Keratinocyte (primary cell): ENCODE data around the gene NCLN. TPM values are rescaled to one million over a fixed set of nuclear protein-coding genes. Genes with fewer than 3 reads are reported as not detected.

Experiments used
- DNase-seq: peaks from one replicate; pipeline ENCODE4 v3.0.0-alpha.2; 2011; ENCODE audit warnings: low read depth, missing footprints, low spot score
- FAIRE-seq: peaks from 2 replicates; lab custom pipeline; 2011; peaks lifted over from hg19 to GRCh38; lab: Jason Lieb, UNC
- H2AFZ ChIP-seq: 2 replicates; pipeline ENCODE4 v1.6.0; 2012; ENCODE audit warnings: low read length, control low read depth, inconsistent platforms; ENCODE audit not compliant: control insufficient read depth
- H3K27ac ChIP-seq: 2 replicates; pipeline ENCODE4 v1.5.1; 2011; ENCODE audit warnings: low read length; ENCODE audit not compliant: control insufficient read depth, insufficient read depth
- H3K27me3 ChIP-seq: 3 replicates; pipeline ENCODE4 v1.6.0; 2011; ENCODE audit warnings: low read length; ENCODE audit not compliant: control insufficient read depth, insufficient read depth; ENCODE audit errors: extremely low read depth
- H3K36me3 ChIP-seq, 2 experiments: 2 replicates in 1 of 2; 3 replicates in 1 of 2; pipeline ENCODE4 v1.5.1; 2011; ENCODE audit warnings: low read length in 2 of 2, mild to moderate bottlenecking in 1 of 2; ENCODE audit not compliant: control insufficient read depth in 2 of 2, insufficient read depth in 2 of 2; ENCODE audit errors: extremely low read depth in 1 of 2
- H3K4me1 ChIP-seq: 3 replicates; pipeline ENCODE4 v1.5.1; 2011; ENCODE audit warnings: low read length; ENCODE audit not compliant: control insufficient read depth, insufficient read depth; ENCODE audit errors: extremely low read depth
- H3K4me2 ChIP-seq: 3 replicates; pipeline ENCODE4 v1.6.0; 2011; ENCODE audit warnings: low read depth, low read length; ENCODE audit not compliant: control insufficient read depth, insufficient read depth; ENCODE audit errors: extremely low read depth
- H3K4me3 ChIP-seq, 3 experiments: fragments of 200-600 bp in 1 of 3; sonication (generic) in 1 of 3; 2 replicates in 2 of 3; 3 replicates in 1 of 3; pipeline ENCODE4 v1.5.1; 2011 to 2016; ENCODE audit warnings: low read length in 3 of 3, mild to moderate bottlenecking in 3 of 3, control low read depth in 2 of 3, inconsistent platforms in 1 of 3, low read depth in 1 of 3, mixed read lengths in 1 of 3, mixed run types in 1 of 3, moderate library complexity in 1 of 3; ENCODE audit not compliant: control insufficient read depth in 2 of 3, insufficient read depth in 2 of 3; ENCODE audit errors: extremely low read depth in 1 of 3
- H3K79me2 ChIP-seq: 2 replicates; pipeline ENCODE4 v1.6.0; 2012; ENCODE audit warnings: low read length; ENCODE audit not compliant: control insufficient read depth, insufficient read depth
- H3K9ac ChIP-seq: 3 replicates; pipeline ENCODE4 v1.6.0; 2011; ENCODE audit warnings: low read length; ENCODE audit not compliant: control insufficient read depth, insufficient read depth; ENCODE audit errors: extremely low read depth
- H3K9me1 ChIP-seq: 3 replicates; pipeline ENCODE4 v1.6.0; 2011; ENCODE audit warnings: low read length; ENCODE audit not compliant: control insufficient read depth, insufficient read depth; ENCODE audit errors: extremely low read depth
- H3K9me3 ChIP-seq: 2 replicates; pipeline ENCODE4 v1.5.1; 2012; ENCODE audit warnings: low read depth, low read length; ENCODE audit not compliant: control insufficient read depth
- H4K20me1 ChIP-seq: 3 replicates; pipeline ENCODE4 v1.6.0; 2011; ENCODE audit warnings: low read length; ENCODE audit not compliant: control insufficient read depth, insufficient read depth; ENCODE audit errors: extremely low read depth
- EZH2 ChIP-seq: IDR thresholded peaks from one replicate; pipeline ENCODE4 v1.6.1; 2012; ENCODE audit warnings: inconsistent platforms, mild to moderate bottlenecking, low read length, moderate library complexity
- dilution Hi-C: fragments of 300-500 bp; cut with MboI; formaldehyde crosslinking; loops from one replicate; pipeline ENCODE4 v1.7.0; 2020; ENCODE audit warnings: low sequenced_read_pairs; ENCODE audit not compliant: extremely low pct_ligation_motif_present
- polyA plus RNA-seq, 5 experiments: library from polyadenylated mRNA; depleted of rRNA in 3 of 5; stranded (reverse) in 3 of 5; stranded (forward) in 1 of 5; unstranded in 1 of 5; fragments of >200 nt; gene quantifications; 1 replicate in 1 of 5; 2 replicates in 3 of 5; 3 replicates in 1 of 5; pipeline versions ENCODE4 v1.2.1 to v1.2.3, GENCODE V29; 2011 to 2012; ENCODE audit warnings: missing spikeins in 2 of 5, low read depth in 1 of 5, low replicate concordance in 1 of 5
- TF ChIP-seq, protein P1 (sequence below), 3 experiments: IDR thresholded peaks in 1 of 3; conservative IDR thresholded peaks in 1 of 3; optimal IDR thresholded peaks in 1 of 3; 2 replicates in 2 of 3; 3 replicates in 1 of 3; pipeline versions ENCODE3 to v1.5.1; 2011; ENCODE audit warnings: low read length in 3 of 3, mild to moderate bottlenecking in 3 of 3, moderate library complexity in 2 of 3, control low read depth in 1 of 3, inconsistent platforms in 1 of 3; ENCODE audit not compliant: insufficient read depth in 2 of 3; ENCODE audit errors: extremely low read depth in 1 of 3

NCLN gene
- polyA plus RNA-seq, 1 donor (not counting 4 experiments of a cell fraction or from before 2014, with no cell fraction given): 40.5 TPM

DNA sequence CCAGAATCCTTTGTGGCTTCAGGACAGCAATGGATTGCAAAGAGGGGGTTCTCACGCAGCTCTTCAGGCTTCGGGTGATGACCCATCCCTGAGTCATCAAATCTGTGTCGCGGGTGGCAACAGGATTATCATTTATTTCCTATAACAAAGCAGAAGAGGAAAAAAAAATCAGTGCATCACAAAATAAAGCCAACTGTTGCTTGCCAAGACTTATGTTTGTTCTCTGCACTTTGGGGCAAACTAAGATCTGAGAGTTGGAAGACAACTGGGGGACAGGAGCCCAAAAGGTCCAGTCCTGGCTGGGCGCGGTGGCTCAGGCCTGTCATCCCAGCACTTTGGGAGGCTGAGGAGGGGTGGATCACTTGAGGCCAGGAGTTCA, 43.4 kb upstream of the NCLN start:
- H3K9ac ChIP-seq: peak overlapping the region; percentile 77
- dilution Hi-C loops: no loop called here
- FAIRE-seq: no peak
- no peaks in the 10 kb centered on the region for H3K9me1 ChIP-seq
- peaks cover 70% of the 10 kb centered on the region for H3K79me2 ChIP-seq
- peak overlapping the region; percentile 92 for H3K27ac ChIP-seq
- H3K27me3 ChIP-seq: no peaks in the 10 kb centered on the region
- no peaks in the 10 kb centered on the region for H3K9me3 ChIP-seq
- H3K4me1 ChIP-seq: peaks cover 24% of the 10 kb centered on the region
- no peak overlapping the region for H2AFZ ChIP-seq
- peak overlapping the region; percentile 76 for H3K4me2 ChIP-seq
- peak overlapping the region in 1 of 3 experiments; percentile 39 for H3K4me3 ChIP-seq
- no peaks in the 10 kb centered on the region for H4K20me1 ChIP-seq
- TF ChIP-seq EZH2: no peak
- TF ChIP-seq, protein P1, sequence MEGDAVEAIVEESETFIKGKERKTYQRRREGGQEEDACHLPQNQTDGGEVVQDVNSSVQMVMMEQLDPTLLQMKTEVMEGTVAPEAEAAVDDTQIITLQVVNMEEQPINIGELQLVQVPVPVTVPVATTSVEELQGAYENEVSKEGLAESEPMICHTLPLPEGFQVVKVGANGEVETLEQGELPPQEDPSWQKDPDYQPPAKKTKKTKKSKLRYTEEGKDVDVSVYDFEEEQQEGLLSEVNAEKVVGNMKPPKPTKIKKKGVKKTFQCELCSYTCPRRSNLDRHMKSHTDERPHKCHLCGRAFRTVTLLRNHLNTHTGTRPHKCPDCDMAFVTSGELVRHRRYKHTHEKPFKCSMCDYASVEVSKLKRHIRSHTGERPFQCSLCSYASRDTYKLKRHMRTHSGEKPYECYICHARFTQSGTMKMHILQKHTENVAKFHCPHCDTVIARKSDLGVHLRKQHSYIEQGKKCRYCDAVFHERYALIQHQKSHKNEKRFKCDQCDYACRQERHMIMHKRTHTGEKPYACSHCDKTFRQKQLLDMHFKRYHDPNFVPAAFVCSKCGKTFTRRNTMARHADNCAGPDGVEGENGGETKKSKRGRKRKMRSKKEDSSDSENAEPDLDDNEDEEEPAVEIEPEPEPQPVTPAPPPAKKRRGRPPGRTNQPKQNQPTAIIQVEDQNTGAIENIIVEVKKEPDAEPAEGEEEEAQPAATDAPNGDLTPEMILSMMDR (optimal IDR thresholded peaks at IDR 0.05 in 1 of 3, IDR thresholded peaks at IDR 0.05 in 1 of 3, conservative IDR thresholded peaks at IDR 0.05 in 1 of 3; ENCODE audit: extremely low read depth in 1 of 3, insufficient read depth in 2 of 3, low read length in 3 of 3): no peak
- peak; percentile 42 for DNase-seq
- H3K36me3 ChIP-seq: peaks cover 10 to 21% of the 10 kb centered on the region in 2 experiments

GRCh38 chr19:3142781-3143337, 42.9 kb upstream of the NCLN start:
- FAIRE-seq (no peak), DNase-seq (no peak)
- H2AFZ ChIP-seq: no peak overlapping the region
- H3K4me3 ChIP-seq: no peak overlapping the region
- H3K9me1 ChIP-seq: no peaks in the 10 kb centered on the region
- no peaks in the 10 kb centered on the region for H3K9me3 ChIP-seq
- H3K9ac ChIP-seq: peak overlapping the region; percentile 77
- H3K79me2 ChIP-seq: peaks cover 68% of the 10 kb centered on the region
- TF ChIP-seq, protein P1 (optimal IDR thresholded peaks at IDR 0.05 in 1 of 3, IDR thresholded peaks at IDR 0.05 in 1 of 3, conservative IDR thresholded peaks at IDR 0.05 in 1 of 3; ENCODE audit: extremely low read depth in 1 of 3, insufficient read depth in 2 of 3, low read length in 3 of 3): no peak
- no peak for TF ChIP-seq EZH2
- peaks cover 10 to 21% of the 10 kb centered on the region in 2 experiments for H3K36me3 ChIP-seq
- peaks cover 20% of the 10 kb centered on the region for H3K4me1 ChIP-seq
- H3K4me2 ChIP-seq: peak overlapping the region; percentile 76
- H3K27ac ChIP-seq: peak overlapping the region; percentile 92
- no peaks in the 10 kb centered on the region for H3K27me3 ChIP-seq
- dilution Hi-C loops: no loop called here
- no peaks in the 10 kb centered on the region for H4K20me1 ChIP-seq
